ENCODE data around the gene AGPS.

AGPS gene

DNA sequence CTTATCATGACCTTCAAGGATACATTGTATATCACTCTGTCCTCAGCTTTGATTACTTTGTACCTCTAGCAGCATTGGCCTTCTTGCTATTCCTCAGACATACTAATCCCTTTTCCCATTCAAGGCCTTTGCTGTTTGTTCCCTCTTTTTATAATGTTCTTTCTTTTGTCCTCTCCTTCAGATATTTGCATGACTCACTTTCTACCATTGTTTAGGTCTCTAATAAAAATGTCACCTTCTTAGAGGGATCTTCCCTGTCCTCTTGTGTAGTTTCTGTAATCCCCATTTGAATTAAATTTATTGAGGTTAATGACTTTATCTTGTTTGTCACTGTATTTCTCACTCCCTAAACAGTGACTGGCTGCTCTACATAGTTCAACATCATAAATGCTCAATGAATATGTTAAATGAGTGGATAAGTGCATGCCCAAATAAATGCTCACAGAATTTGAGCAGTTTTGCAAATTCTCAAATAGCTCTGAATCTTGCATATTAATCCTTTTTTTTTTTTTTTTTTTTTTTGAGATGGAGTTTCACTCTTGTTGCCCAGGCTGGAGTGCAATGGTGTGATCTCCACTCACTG is 135.9 kb downstream of the AGPS start:
- ATAC-seq (ENCODE audit: insufficient read depth, low read depth) (no peak), DNase-seq (no peak)
- H3K9me3 ChIP-seq (ENCODE audit: insufficient read depth, low read length, severe bottlenecking) = no peaks in the 10 kb centered on the region
- H3K36me3 ChIP-seq (ENCODE audit: insufficient read depth, low read length) = peaks cover 23% of the 10 kb centered on the region
- H3K4me3 ChIP-seq (ENCODE audit: low read depth in 1 of 2, low read length in 2 of 2) = no peak overlapping the region
- H3K79me2 ChIP-seq (ENCODE audit: insufficient read depth, low read length) = no peaks in the 10 kb centered on the region
- no peak overlapping the region for H2AFZ ChIP-seq (ENCODE audit: low read depth, low read length)
- no peaks in the 10 kb centered on the region for H4K20me1 ChIP-seq (ENCODE audit: insufficient read depth, low read length)
- H3K4me2 ChIP-seq (ENCODE audit: insufficient read depth, low read length) = no peak overlapping the region
- no peak overlapping the region for H3K9ac ChIP-seq (ENCODE audit: low read depth, low read length)
- H3K27ac ChIP-seq (ENCODE audit: low read length) = no peak overlapping the region
- no peaks in the 10 kb centered on the region for H3K27me3 ChIP-seq (ENCODE audit: insufficient read depth, low read length, poor library complexity)
- TF ChIP-seq, protein P1, sequence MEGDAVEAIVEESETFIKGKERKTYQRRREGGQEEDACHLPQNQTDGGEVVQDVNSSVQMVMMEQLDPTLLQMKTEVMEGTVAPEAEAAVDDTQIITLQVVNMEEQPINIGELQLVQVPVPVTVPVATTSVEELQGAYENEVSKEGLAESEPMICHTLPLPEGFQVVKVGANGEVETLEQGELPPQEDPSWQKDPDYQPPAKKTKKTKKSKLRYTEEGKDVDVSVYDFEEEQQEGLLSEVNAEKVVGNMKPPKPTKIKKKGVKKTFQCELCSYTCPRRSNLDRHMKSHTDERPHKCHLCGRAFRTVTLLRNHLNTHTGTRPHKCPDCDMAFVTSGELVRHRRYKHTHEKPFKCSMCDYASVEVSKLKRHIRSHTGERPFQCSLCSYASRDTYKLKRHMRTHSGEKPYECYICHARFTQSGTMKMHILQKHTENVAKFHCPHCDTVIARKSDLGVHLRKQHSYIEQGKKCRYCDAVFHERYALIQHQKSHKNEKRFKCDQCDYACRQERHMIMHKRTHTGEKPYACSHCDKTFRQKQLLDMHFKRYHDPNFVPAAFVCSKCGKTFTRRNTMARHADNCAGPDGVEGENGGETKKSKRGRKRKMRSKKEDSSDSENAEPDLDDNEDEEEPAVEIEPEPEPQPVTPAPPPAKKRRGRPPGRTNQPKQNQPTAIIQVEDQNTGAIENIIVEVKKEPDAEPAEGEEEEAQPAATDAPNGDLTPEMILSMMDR (IDR thresholded peaks at IDR 0.05; ENCODE audit: borderline replicate concordance, extremely low read depth, low read length, poor library complexity, severe bottlenecking) = no peak
- no peak for TF ChIP-seq EZH2 (IDR thresholded peaks at IDR 0.05; ENCODE audit: borderline replicate concordance, low read depth, low read length, severe bottlenecking)
- no peaks in the 10 kb centered on the region for H3K4me1 ChIP-seq (ENCODE audit: insufficient read depth, low read length)

DNA sequence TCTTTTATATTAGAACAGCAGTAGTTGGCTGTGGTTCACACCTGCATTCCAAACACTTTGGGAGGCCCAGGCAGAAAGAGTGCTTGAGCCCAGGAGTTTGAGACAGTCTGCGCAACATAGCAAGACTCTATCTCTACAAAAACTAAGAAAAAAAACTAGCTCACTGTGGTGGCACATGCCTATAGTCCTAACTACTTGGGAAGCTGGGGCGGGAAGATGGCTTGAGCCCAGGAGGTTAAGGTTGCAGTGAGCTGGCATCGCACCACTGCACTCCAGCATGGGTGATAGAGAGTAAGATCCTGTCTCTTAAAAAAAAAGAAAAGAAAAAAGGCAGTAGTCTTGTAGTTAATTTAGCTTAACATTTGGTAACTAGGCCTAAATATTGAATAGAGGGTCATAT is 136.6 kb downstream of the AGPS start:
- Histone ChIP-seq H2AFZ (ENCODE audit: low read depth, low read length) (no peak overlapping the region), H3K27me3 (ENCODE audit: insufficient read depth, low read length, poor library complexity) (no peaks in the 10 kb centered on the region), H3K9me3 (ENCODE audit: insufficient read depth, low read length, severe bottlenecking) (no peaks in the 10 kb centered on the region), H4K20me1 (ENCODE audit: insufficient read depth, low read length) (no peaks in the 10 kb centered on the region), H3K4me2 (ENCODE audit: insufficient read depth, low read length) (no peak overlapping the region), H3K4me3 (ENCODE audit: low read depth in 1 of 2, low read length in 2 of 2) (no peak overlapping the region), H3K4me1 (ENCODE audit: insufficient read depth, low read length) (no peaks in the 10 kb centered on the region), H3K9ac (ENCODE audit: low read depth, low read length) (no peak overlapping the region), H3K27ac (ENCODE audit: low read length) (no peak overlapping the region), H3K36me3 (ENCODE audit: insufficient read depth, low read length) (peaks cover 17% of the 10 kb centered on the region), H3K79me2 (ENCODE audit: insufficient read depth, low read length) (no peaks in the 10 kb centered on the region)
- no peak for DNase-seq
- TF ChIP-seq, protein P1 (IDR thresholded peaks at IDR 0.05; ENCODE audit: borderline replicate concordance, extremely low read depth, low read length, poor library complexity, severe bottlenecking) = no peak
- TF ChIP-seq EZH2 (IDR thresholded peaks at IDR 0.05; ENCODE audit: borderline replicate concordance, low read depth, low read length, severe bottlenecking) = no peak
- no peak for ATAC-seq (ENCODE audit: insufficient read depth, low read depth)

DNA sequence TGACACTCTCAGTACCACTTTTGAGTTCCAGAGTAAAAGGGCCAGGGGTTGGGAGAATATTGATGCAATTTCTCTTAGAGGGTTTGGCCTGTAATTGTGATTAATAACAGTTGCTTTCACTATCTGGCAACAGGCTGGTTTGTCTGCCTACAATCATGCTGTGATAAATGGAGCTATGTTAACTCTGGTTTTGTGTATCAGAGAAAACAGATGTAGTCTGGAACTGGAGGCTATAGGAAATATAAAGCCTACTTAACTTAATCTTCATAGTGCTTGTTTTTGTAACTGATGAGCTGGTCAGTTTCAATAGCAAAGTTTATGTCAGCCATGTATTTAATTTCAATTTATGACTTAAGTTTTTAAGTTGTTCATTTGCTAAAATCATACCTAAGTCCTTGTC is 138.0 kb downstream of the AGPS start:
- H3K9ac ChIP-seq (ENCODE audit: low read depth, low read length) = no peak overlapping the region
- H3K9me3 ChIP-seq (ENCODE audit: insufficient read depth, low read length, severe bottlenecking) = no peaks in the 10 kb centered on the region
- no peaks in the 10 kb centered on the region for H3K27me3 ChIP-seq (ENCODE audit: insufficient read depth, low read length, poor library complexity)
- H2AFZ ChIP-seq (ENCODE audit: low read depth, low read length) = no peak overlapping the region
- ATAC-seq (ENCODE audit: insufficient read depth, low read depth) (no peak), DNase-seq (no peak)
- H3K36me3 ChIP-seq (ENCODE audit: insufficient read depth, low read length) = peaks cover 13% of the 10 kb centered on the region; the same call in 1 of the 2 replicates
- no peaks in the 10 kb centered on the region for H3K79me2 ChIP-seq (ENCODE audit: insufficient read depth, low read length)
- H3K4me2 ChIP-seq (ENCODE audit: insufficient read depth, low read length) = no peak overlapping the region
- no peaks in the 10 kb centered on the region for H3K4me1 ChIP-seq (ENCODE audit: insufficient read depth, low read length)
- TF ChIP-seq EZH2 (IDR thresholded peaks at IDR 0.05; ENCODE audit: borderline replicate concordance, low read depth, low read length, severe bottlenecking) = no peak
- TF ChIP-seq, protein P1 (IDR thresholded peaks at IDR 0.05; ENCODE audit: borderline replicate concordance, extremely low read depth, low read length, poor library complexity, severe bottlenecking) = no peak
- H4K20me1 ChIP-seq (ENCODE audit: insufficient read depth, low read length) = no peaks in the 10 kb centered on the region
- no peak overlapping the region for H3K27ac ChIP-seq (ENCODE audit: low read length)
- H3K4me3 ChIP-seq (ENCODE audit: low read depth in 1 of 2, low read length in 2 of 2) = no peak overlapping the region

All from DND-41 (cell line).